ENCODE measurements around the gene ADSS2.

DNA sequence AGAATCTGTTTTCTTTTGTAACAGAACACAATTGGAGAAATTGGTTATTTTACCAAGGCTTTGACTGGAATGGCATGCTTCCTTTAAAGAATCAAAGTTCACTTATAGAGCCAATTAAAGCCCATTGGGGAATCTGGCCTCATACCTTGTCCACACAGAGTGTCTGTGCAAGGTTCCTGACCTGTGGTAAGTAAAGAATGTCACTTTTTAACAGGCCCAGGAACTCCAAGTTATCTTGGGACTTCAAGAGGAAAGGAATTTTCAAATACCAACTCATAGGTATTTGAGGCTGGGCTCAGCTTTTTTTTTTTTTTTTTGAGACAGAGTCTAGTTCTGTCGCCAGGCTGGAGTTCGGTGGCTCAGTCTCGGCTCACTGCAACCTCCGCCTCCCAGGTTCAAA is 7.1 kb upstream of the ADSS2 start:
- TF ChIP-seq FOXP1 (CRISPR knock-in tag; IDR thresholded peaks at IDR 0.05; ENCODE audit: borderline replicate concordance) = no peak
- TF ChIP-seq, protein P1, sequence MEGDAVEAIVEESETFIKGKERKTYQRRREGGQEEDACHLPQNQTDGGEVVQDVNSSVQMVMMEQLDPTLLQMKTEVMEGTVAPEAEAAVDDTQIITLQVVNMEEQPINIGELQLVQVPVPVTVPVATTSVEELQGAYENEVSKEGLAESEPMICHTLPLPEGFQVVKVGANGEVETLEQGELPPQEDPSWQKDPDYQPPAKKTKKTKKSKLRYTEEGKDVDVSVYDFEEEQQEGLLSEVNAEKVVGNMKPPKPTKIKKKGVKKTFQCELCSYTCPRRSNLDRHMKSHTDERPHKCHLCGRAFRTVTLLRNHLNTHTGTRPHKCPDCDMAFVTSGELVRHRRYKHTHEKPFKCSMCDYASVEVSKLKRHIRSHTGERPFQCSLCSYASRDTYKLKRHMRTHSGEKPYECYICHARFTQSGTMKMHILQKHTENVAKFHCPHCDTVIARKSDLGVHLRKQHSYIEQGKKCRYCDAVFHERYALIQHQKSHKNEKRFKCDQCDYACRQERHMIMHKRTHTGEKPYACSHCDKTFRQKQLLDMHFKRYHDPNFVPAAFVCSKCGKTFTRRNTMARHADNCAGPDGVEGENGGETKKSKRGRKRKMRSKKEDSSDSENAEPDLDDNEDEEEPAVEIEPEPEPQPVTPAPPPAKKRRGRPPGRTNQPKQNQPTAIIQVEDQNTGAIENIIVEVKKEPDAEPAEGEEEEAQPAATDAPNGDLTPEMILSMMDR (IDR thresholded peaks at IDR 0.05) = no peak
- TF ChIP-seq NR3C1 (CRISPR knock-in tag; conservative IDR thresholded peaks at IDR 0.05; ENCODE audit: low read depth) = no peak
- TF ChIP-seq, protein P2, sequence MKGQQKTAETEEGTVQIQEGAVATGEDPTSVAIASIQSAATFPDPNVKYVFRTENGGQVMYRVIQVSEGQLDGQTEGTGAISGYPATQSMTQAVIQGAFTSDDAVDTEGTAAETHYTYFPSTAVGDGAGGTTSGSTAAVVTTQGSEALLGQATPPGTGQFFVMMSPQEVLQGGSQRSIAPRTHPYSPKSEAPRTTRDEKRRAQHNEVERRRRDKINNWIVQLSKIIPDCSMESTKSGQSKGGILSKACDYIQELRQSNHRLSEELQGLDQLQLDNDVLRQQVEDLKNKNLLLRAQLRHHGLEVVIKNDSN (CRISPR knock-in tag; IDR thresholded peaks at IDR 0.05) = no peak
- no peak for TF ChIP-seq ZNF416 (CRISPR knock-in tag; IDR thresholded peaks at IDR 0.05)
- no peak for TF ChIP-seq ZNF121 (CRISPR knock-in tag; IDR thresholded peaks at IDR 0.05)
